GM23248 (cell line): ENCODE data around the gene CETP.

Experiments used
- EZH2 ChIP-seq: fragments of 200-600 bp; sonication (generic); IDR thresholded peaks from 2 replicates; pipeline ENCODE4 v1.6.1; 2018; ENCODE audit warnings: antibody characterized with exemption, mild to moderate bottlenecking; ENCODE audit not compliant: insufficient read depth, poor library complexity, severe bottlenecking
- EZH2phosphoT487 ChIP-seq: fragments of 200-600 bp; sonication (generic); IDR thresholded peaks from 2 replicates; pipeline ENCODE4 v1.6.1; 2018; ENCODE audit warnings: antibody characterized with exemption, moderate library complexity, mild to moderate bottlenecking, low read depth; ENCODE audit not compliant: insufficient read depth

- TF ChIP-seq EZH2phosphoT487 (no peak), EZH2 (no peak)
Observed at GRCh38 chr16:56999409-57000270, 37.9 kb downstream of the CETP start.
